Lower leg skin (tissue), 3 donors: ENCODE measurements around the gene C1QTNF1.

Source experiments
- POLR2A ChIP-seq, 2 donors: fragments of 450-650 bp; IDR thresholded peaks; one replicate each; pipeline ENCODE4 v1.6.1; 2016 to 2017; ENCODE audit warnings: antibody characterized with exemption in 2 of 2, mild to moderate bottlenecking in 1 of 2, moderate library complexity in 1 of 2
- TF ChIP-seq, protein P1 (sequence below), 3 donors: fragments of 450-650 bp; IDR thresholded peaks; one replicate each; pipeline ENCODE4 v1.5.1; 2016; ENCODE audit warnings: antibody characterized with exemption in 3 of 3, mild to moderate bottlenecking in 3 of 3, moderate library complexity in 2 of 3

DNA sequence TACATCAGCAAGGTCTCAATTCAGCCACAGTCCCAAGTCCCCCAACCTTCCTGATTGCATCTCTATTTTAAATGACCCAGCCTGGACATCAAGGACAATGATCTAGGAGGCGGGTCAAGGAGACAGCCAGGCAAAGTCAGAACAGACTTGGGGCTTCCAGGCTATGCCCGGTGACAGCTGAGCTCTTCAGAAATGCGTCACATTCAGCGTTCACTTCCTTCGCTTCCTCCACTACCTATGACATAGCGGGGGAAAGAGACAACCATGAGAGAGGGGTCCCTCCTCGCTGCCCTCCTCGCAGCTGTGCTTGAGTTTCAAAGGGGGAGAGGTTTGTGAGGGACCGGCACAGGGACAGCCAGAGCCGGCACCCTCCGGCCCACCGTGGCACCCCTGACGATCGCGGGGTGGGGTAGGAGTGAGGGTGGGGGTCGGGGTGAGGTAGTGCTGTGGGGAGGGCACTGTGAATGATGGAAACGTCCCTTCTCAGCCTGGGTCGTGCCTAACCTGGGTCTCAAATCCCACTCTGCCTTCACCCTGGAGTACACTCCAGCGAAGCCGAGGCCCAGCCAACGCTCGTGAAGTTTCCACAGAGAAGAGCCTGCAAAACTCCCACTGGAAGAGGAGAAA is 31.9 kb upstream of the C1QTNF1 start:
- TF ChIP-seq, protein P1, sequence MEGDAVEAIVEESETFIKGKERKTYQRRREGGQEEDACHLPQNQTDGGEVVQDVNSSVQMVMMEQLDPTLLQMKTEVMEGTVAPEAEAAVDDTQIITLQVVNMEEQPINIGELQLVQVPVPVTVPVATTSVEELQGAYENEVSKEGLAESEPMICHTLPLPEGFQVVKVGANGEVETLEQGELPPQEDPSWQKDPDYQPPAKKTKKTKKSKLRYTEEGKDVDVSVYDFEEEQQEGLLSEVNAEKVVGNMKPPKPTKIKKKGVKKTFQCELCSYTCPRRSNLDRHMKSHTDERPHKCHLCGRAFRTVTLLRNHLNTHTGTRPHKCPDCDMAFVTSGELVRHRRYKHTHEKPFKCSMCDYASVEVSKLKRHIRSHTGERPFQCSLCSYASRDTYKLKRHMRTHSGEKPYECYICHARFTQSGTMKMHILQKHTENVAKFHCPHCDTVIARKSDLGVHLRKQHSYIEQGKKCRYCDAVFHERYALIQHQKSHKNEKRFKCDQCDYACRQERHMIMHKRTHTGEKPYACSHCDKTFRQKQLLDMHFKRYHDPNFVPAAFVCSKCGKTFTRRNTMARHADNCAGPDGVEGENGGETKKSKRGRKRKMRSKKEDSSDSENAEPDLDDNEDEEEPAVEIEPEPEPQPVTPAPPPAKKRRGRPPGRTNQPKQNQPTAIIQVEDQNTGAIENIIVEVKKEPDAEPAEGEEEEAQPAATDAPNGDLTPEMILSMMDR (IDR thresholded peaks at IDR 0.05): no peak
- no peak for TF ChIP-seq POLR2A (IDR thresholded peaks at IDR 0.05)
